ENCODE data around the gene PBLD. TPM values are rescaled to one million over a fixed set of nuclear protein-coding genes. Genes with fewer than 3 reads are reported as not detected.
"Not testable (repeated sequence)": the region's sequence is repeated elsewhere in the genome, so short reads cannot be mapped to it uniquely, and the experiment has no call there.

Gene PBLD
- total RNA-seq, 4 donors from 2014 or later = 5.0 to 12.3 (median 6.4) TPM

GRCh38 chr10:68247931-68248330 is 84.8 kb downstream of the PBLD start:
- no peak for DNase-seq
- Histone ChIP-seq H3K4me3 (replicated peaks in 1 of 3) (no peak overlapping the region), H3K4me1 (no peaks in the 10 kb centered on the region), H3K27ac (no peak overlapping the region), H3K36me3 (no peaks in the 10 kb centered on the region), H3K9me3 (no peaks in the 10 kb centered on the region), H3K27me3 (no peaks in the 10 kb centered on the region)
- 64 to 78% methylated on average over 6 of the region's 6 CpGs for WGBS, 2 donors
- TF ChIP-seq POLR2A (IDR thresholded peaks at IDR 0.05) (no peak), CTCF (IDR thresholded peaks at IDR 0.05) (no peak)
- intact Hi-C loops (cut with DNase I) = no loop called here

GRCh38 chr10:68246397-68246796 is 86.3 kb downstream of the PBLD start:
- DNase-seq; H3K36me3 ChIP-seq; H3K9me3 ChIP-seq; H3K27me3 ChIP-seq; H3K27ac ChIP-seq; H3K4me1 ChIP-seq; H3K4me3 ChIP-seq (replicated peaks in 1 of 3); intact Hi-C loops (cut with DNase I): not testable (repeated sequence)
- WGBS, 2 donors = 96 to 97% methylated on average over 7 of the region's 7 CpGs

DNA sequence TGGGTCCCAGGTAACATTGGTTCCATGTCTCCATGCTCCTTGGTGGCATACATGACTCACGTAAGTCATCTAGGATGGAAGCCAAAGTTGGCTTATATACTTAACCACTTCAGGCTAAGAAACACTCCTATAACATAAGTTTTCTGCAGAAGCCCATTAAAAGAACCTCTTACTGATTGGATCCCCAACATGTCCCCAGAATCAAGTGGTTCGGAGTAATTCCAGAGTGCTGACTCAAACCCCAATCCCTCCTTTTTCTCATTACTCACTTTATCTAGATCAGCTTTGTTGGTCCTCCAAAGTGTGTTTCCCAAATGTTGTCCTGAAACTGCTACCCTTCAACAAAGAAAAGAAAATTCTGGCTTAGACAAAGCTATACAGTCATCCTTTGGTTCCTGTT is 90.7 kb downstream of the PBLD start:
- Histone ChIP-seq H3K27me3 (no peaks in the 10 kb centered on the region), H3K9me3 (no peaks in the 10 kb centered on the region), H3K36me3 (no peaks in the 10 kb centered on the region), H3K27ac (no peak overlapping the region), H3K4me3 (replicated peaks in 1 of 3) (no peak overlapping the region), H3K4me1 (peaks cover 0 to 4% of the 10 kb centered on the region in 2 donors)
- intact Hi-C loops (cut with DNase I) = no loop called here
- no peak for DNase-seq
- TF ChIP-seq POLR2A (IDR thresholded peaks at IDR 0.05) = no peak
- no peak for TF ChIP-seq CTCF (IDR thresholded peaks at IDR 0.05)
- 90 to 98% methylated on average over 2 of the region's 2 CpGs for WGBS, 2 donors

- Histone ChIP-seq H3K9me3 (no peaks in the 10 kb centered on the region), H3K36me3 (no peaks in the 10 kb centered on the region), H3K4me3 (replicated peaks in 1 of 3) (no peak overlapping the region), H3K27ac (no peak overlapping the region), H3K27me3 (no peaks in the 10 kb centered on the region), H3K4me1 (peaks cover 0 to 4% of the 10 kb centered on the region in 2 donors)
- DNase-seq = peak; percentile 12 to 18
- TF ChIP-seq CTCF (IDR thresholded peaks at IDR 0.05) (no peak), POLR2A (IDR thresholded peaks at IDR 0.05) (no peak)
- WGBS, 2 donors = 31 to 34% methylated on average over 5 of the region's 5 CpGs
- intact Hi-C loops (cut with DNase I) = no loop called here
These were observed 93.1 kb downstream of the PBLD start for GRCh38 chr10:68239596-68240150.

GRCh38 chr10:68239069-68239468 is 93.7 kb downstream of the PBLD start:
- Histone ChIP-seq H3K9me3 (no peaks in the 10 kb centered on the region), H3K4me3 (replicated peaks in 1 of 3) (no peak overlapping the region), H3K27ac (no peak overlapping the region), H3K36me3 (no peaks in the 10 kb centered on the region), H3K4me1 (peaks cover 0 to 4% of the 10 kb centered on the region in 2 donors), H3K27me3 (no peaks in the 10 kb centered on the region)
- DNase-seq = no peak
- 94 to 98% methylated on average over 5 of the region's 5 CpGs for WGBS, 2 donors
- intact Hi-C loops (cut with DNase I) = no loop called here
- no peak for TF ChIP-seq POLR2A (IDR thresholded peaks at IDR 0.05)

GRCh38 chr10:68238371-68238770 is 94.4 kb downstream of the PBLD start:
- H3K9me3 ChIP-seq = no peaks in the 10 kb centered on the region
- 91% methylated on average over 6 of the region's 6 CpGs for WGBS, 2 donors
- no peak overlapping the region for H3K4me3 ChIP-seq (replicated peaks in 1 of 3)
- peaks cover 0 to 4% of the 10 kb centered on the region in 2 donors for H3K4me1 ChIP-seq
- H3K27ac ChIP-seq = no peak overlapping the region
- no peaks in the 10 kb centered on the region for H3K36me3 ChIP-seq
- no peaks in the 10 kb centered on the region for H3K27me3 ChIP-seq
- intact Hi-C loops (cut with DNase I) = no loop called here
- no peak for TF ChIP-seq POLR2A (IDR thresholded peaks at IDR 0.05)
- no peak for TF ChIP-seq CTCF (IDR thresholded peaks at IDR 0.05)
- DNase-seq = no peak
